Gastroesophageal sphincter (tissue), 3 donors: ENCODE data around the gene FAM216A.

Experiments used
- EP300 ChIP-seq: sonication (generic); formaldehyde crosslinking; IDR thresholded peaks from one replicate; pipeline ENCODE4 v1.6.1; 2017; ENCODE audit warnings: antibody characterized with exemption, mild to moderate bottlenecking
- TF ChIP-seq, protein P1 (sequence below), 4 experiments: fragments of 200-600 bp in 2 of 4; fragments of 450-650 bp in 2 of 4; sonication (generic) in 1 of 4; IDR thresholded peaks; one replicate each; pipeline ENCODE4 v1.5.1; 2017 to 2019; ENCODE audit warnings: antibody characterized with exemption in 4 of 4, mild to moderate bottlenecking in 2 of 4, moderate library complexity in 2 of 4

DNA sequence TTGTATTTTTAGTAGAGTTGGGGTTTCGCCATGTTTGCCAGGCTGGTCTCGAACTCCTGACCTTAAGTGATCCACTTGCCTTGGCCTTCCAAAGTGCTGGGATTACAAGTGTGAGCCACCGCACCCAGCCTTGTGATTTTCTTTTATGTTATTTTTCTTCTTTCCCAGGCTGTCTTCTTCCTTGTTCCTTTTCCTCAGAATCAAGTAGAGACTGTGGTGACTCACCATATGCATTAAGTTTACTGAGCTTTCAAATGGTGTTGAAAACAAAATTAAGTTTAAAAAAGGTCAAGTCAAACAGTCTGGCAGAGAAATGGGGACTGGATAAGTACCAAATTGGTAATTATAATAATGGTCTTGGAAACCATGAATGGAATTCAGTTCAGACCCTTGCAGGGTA lies 24.2 kb upstream of the FAM216A start:
- TF ChIP-seq, protein P1, sequence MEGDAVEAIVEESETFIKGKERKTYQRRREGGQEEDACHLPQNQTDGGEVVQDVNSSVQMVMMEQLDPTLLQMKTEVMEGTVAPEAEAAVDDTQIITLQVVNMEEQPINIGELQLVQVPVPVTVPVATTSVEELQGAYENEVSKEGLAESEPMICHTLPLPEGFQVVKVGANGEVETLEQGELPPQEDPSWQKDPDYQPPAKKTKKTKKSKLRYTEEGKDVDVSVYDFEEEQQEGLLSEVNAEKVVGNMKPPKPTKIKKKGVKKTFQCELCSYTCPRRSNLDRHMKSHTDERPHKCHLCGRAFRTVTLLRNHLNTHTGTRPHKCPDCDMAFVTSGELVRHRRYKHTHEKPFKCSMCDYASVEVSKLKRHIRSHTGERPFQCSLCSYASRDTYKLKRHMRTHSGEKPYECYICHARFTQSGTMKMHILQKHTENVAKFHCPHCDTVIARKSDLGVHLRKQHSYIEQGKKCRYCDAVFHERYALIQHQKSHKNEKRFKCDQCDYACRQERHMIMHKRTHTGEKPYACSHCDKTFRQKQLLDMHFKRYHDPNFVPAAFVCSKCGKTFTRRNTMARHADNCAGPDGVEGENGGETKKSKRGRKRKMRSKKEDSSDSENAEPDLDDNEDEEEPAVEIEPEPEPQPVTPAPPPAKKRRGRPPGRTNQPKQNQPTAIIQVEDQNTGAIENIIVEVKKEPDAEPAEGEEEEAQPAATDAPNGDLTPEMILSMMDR (IDR thresholded peaks at IDR 0.05) = no peak
- TF ChIP-seq EP300 = no peak
